H1 (cell line): Measurements from ENCODE around the gene PPP6R1. TPM values are rescaled to one million over a fixed set of nuclear protein-coding genes. Genes with fewer than 3 reads are reported as not detected.

Source experiments
- CTCF ChIA-PET: fragments of 300-600 bp; sonication (Branson Sonifier 250); formaldehyde crosslinking; loops from one replicate; lab custom pipeline; 2021; ENCODE audit not compliant: partially characterized antibody; lab: Charles Lee
- POLR2A ChIA-PET: fragments of 300-600 bp; sonication (Branson Sonifier 250); formaldehyde crosslinking; loops from one replicate; lab custom pipeline; 2021; ENCODE audit warnings: inconsistent platforms; ENCODE audit not compliant: partially characterized antibody; lab: Charles Lee
- DNase-seq, 2 experiments: peaks; one replicate each; pipeline versions ENCODE4 v3.0.0 to v3.0.0-alpha.2; 2010 to 2022; ENCODE audit warnings: low spot score in 2 of 2, low read depth in 1 of 2, mixed read lengths in 1 of 2
- FAIRE-seq: peaks from 2 replicates; lab custom pipeline; 2011; peaks lifted over from hg19 to GRCh38; lab: Jason Lieb, UNC
- H2AFZ ChIP-seq: 2 replicates; pipeline ENCODE4 v1.8.1; 2012; ENCODE audit warnings: low read length, inconsistent platforms
- H2AK5ac ChIP-seq: 2 replicates; pipeline ENCODE4 v1.6.1; 2013; ENCODE audit warnings: low read depth, low read length
- H2BK120ac ChIP-seq: replicated peaks from 2 replicates; pipeline ENCODE3; 2013; ENCODE audit warnings: low read depth, low read length, inconsistent platforms
- H2BK12ac ChIP-seq: 2 replicates; pipeline ENCODE4 v1.6.1; 2013; ENCODE audit warnings: low read depth, low read length
- H2BK15ac ChIP-seq: 2 replicates; pipeline ENCODE4 v1.6.1; 2013; ENCODE audit warnings: low read length
- H2BK20ac ChIP-seq: 2 replicates; pipeline ENCODE4 v1.6.1; 2013; ENCODE audit warnings: low read length
- H2BK5ac ChIP-seq: 2 replicates; pipeline ENCODE4 v1.6.1; 2013; ENCODE audit warnings: low read depth, low read length
- H3K14ac ChIP-seq: 2 replicates; pipeline ENCODE4 v1.6.1; 2013; ENCODE audit warnings: inconsistent platforms; ENCODE audit not compliant: insufficient read length
- H3K18ac ChIP-seq: 2 replicates; pipeline ENCODE4 v1.6.1; 2013; ENCODE audit warnings: low read length; ENCODE audit errors: extremely low read depth
- H3K23ac ChIP-seq: 2 replicates; pipeline ENCODE4 v1.6.1; 2013; ENCODE audit warnings: inconsistent platforms; ENCODE audit not compliant: insufficient read length
- H3K23me2 ChIP-seq: 2 replicates; pipeline ENCODE4 v1.6.1; 2013; ENCODE audit warnings: low read depth, low read length
- H3K27ac ChIP-seq: 2 replicates; pipeline ENCODE4 v1.6.1; 2011; ENCODE audit warnings: low read depth, low read length, inconsistent platforms
- H3K27me3 ChIP-seq, 4 experiments: replicated peaks in 1 of 4; 1 replicate in 1 of 4; 2 replicates in 3 of 4; pipeline versions ENCODE4 v1.6.1 to v1.8.1; 2011 to 2013; ENCODE audit warnings: low read length in 3 of 4, mild to moderate bottlenecking in 3 of 4, inconsistent platforms in 2 of 4, mixed read lengths in 2 of 4, moderate library complexity in 1 of 4; ENCODE audit not compliant: control insufficient read depth in 3 of 4, insufficient read depth in 3 of 4; ENCODE audit errors: extremely low read depth in 1 of 4
- H3K36me3 ChIP-seq, 4 experiments: 2 replicates each; pipeline versions ENCODE4 v1.6.1 to v1.8.1; 2011 to 2013; ENCODE audit warnings: mild to moderate bottlenecking in 4 of 4, low read length in 3 of 4, moderate library complexity in 2 of 4, control low read depth in 1 of 4, inconsistent platforms in 1 of 4; ENCODE audit not compliant: insufficient read depth in 4 of 4, control insufficient read depth in 2 of 4
- H3K4ac ChIP-seq: replicated peaks from 2 replicates; pipeline ENCODE3; 2013; ENCODE audit warnings: low read length, low read depth, mixed read lengths, inconsistent platforms; ENCODE audit not compliant: insufficient read length
- H3K4me1 ChIP-seq, 4 experiments: replicated peaks in 1 of 4; 1 replicate in 1 of 4; 2 replicates in 3 of 4; pipeline versions ENCODE4 v1.6.1 to v1.8.1; 2011 to 2013; ENCODE audit warnings: low read length in 3 of 4, inconsistent platforms in 2 of 4, mixed read lengths in 1 of 4; ENCODE audit not compliant: insufficient read depth in 4 of 4, control insufficient read depth in 3 of 4
- H3K4me2 ChIP-seq, 2 experiments: 2 replicates each; pipeline versions ENCODE4 v1.6.1 to v1.8.1; 2011 to 2013; ENCODE audit warnings: low read depth in 2 of 2, low read length in 2 of 2, control low read depth in 1 of 2, inconsistent platforms in 1 of 2, mild to moderate bottlenecking in 1 of 2; ENCODE audit not compliant: insufficient read depth in 1 of 2
- H3K4me3 ChIP-seq, 4 experiments: fragments of 200-600, 300-600 bp in 1 of 4; sonication (generic), shearing (Covaris generic), sonication (Bioruptor Twin) in 1 of 4; 2 replicates each; pipeline versions ENCODE4 v1.5.1 to v1.8.1; 2011 to 2016; ENCODE audit warnings: low read length in 4 of 4, low read depth in 3 of 4, control low read depth in 2 of 4, inconsistent platforms in 2 of 4, mild to moderate bottlenecking in 2 of 4, mixed read lengths in 1 of 4, moderate library complexity in 1 of 4; ENCODE audit not compliant: insufficient read depth in 2 of 4; ENCODE audit errors: extremely low read depth in 1 of 4
- H3K56ac ChIP-seq: replicated peaks from 2 replicates; pipeline ENCODE3; 2013; ENCODE audit warnings: low read depth, mild to moderate bottlenecking, mixed read lengths, low read length, inconsistent platforms; ENCODE audit not compliant: insufficient read length
- H3K79me1 ChIP-seq: 2 replicates; pipeline ENCODE4 v1.6.1; 2013; ENCODE audit warnings: low read depth, low read length, control low read depth
- H3K79me2 ChIP-seq, 2 experiments: 2 replicates each; pipeline versions ENCODE4 v1.6.1 to v1.8.1; 2012 to 2013; ENCODE audit warnings: low read length in 2 of 2, mild to moderate bottlenecking in 2 of 2, inconsistent platforms in 1 of 2; ENCODE audit not compliant: insufficient read depth in 2 of 2, control insufficient read depth in 1 of 2
- H3K9ac ChIP-seq, 4 experiments: replicated peaks in 1 of 4; 1 replicate in 1 of 4; 2 replicates in 3 of 4; pipeline versions ENCODE4 v1.6.1 to v1.8.1; 2011 to 2013; ENCODE audit warnings: low read depth in 3 of 4, low read length in 3 of 4, control low read depth in 2 of 4, mild to moderate bottlenecking in 2 of 4, moderate library complexity in 2 of 4, inconsistent platforms in 1 of 4; ENCODE audit errors: extremely low read depth in 1 of 4
- H3K9me3 ChIP-seq, 2 experiments: 2 replicates each; pipeline versions ENCODE4 v1.6.1 to v1.8.1; 2012 to 2013; ENCODE audit warnings: mild to moderate bottlenecking in 2 of 2, moderate library complexity in 2 of 2, control low read depth in 1 of 2, inconsistent platforms in 1 of 2, low read depth in 1 of 2, low read length in 1 of 2, mixed read lengths in 1 of 2; ENCODE audit not compliant: insufficient read depth in 2 of 2
- H4K20me1 ChIP-seq, 2 experiments: replicated peaks in 1 of 2; 2 replicates each; pipeline versions ENCODE3 to v1.8.1; 2011 to 2013; ENCODE audit warnings: inconsistent platforms in 2 of 2, low read length in 2 of 2, mild to moderate bottlenecking in 1 of 2; ENCODE audit not compliant: insufficient read depth in 2 of 2, control insufficient read depth in 1 of 2
- H4K5ac ChIP-seq: 2 replicates; pipeline ENCODE4 v1.6.1; 2013; ENCODE audit warnings: low read length, low read depth, mixed read lengths, inconsistent platforms; ENCODE audit not compliant: insufficient read length
- H4K8ac ChIP-seq: 2 replicates; pipeline ENCODE4 v1.8.0; 2013; ENCODE audit warnings: mild to moderate bottlenecking, moderate library complexity, low read length, inconsistent platforms; ENCODE audit not compliant: insufficient read depth; ENCODE audit errors: extremely low read depth
- H4K91ac ChIP-seq: replicated peaks from 2 replicates; pipeline ENCODE3; 2013; ENCODE audit warnings: low read length, mixed read lengths, inconsistent platforms; ENCODE audit not compliant: insufficient read length
- HDAC2 ChIP-seq, 2 experiments: fragments of 300-600 bp in 1 of 2; sonication (generic) in 1 of 2; IDR thresholded peaks; 2 replicates each; pipeline ENCODE4 v1.6.1; 2011 to 2012; ENCODE audit warnings: low read depth in 2 of 2, low read length in 2 of 2, mild to moderate bottlenecking in 2 of 2, moderate library complexity in 2 of 2, borderline replicate concordance in 1 of 2, inconsistent platforms in 1 of 2
- KDM1A ChIP-seq: fragments of 200-600, 300-600 bp; sonication (generic); IDR thresholded peaks from 2 replicates; pipeline ENCODE4 v1.7.1; 2016; ENCODE audit warnings: mild to moderate bottlenecking, low read length, borderline replicate concordance
- RAD21 ChIP-seq, 2 experiments: IDR thresholded peaks in 1 of 2; conservative IDR thresholded peaks in 1 of 2; 2 replicates each; pipeline ENCODE4 v1.6.1; 2011; ENCODE audit warnings: low read depth in 2 of 2, low read length in 2 of 2, improper control_type of control experiment in 1 of 2, inconsistent platforms in 1 of 2, mild to moderate bottlenecking in 1 of 2, moderate library complexity in 1 of 2
- TAF1 ChIP-seq: IDR thresholded peaks from 2 replicates; pipeline ENCODE4 v1.6.1; 2011; ENCODE audit warnings: mild to moderate bottlenecking, low read depth, low read length
- WGBS, 2 experiments: shearing (Covaris generic) in 1 of 2; methylation state at CpG; one replicate each; pipeline versions ENCODE4 v1.1.6 to v1.1.7; 2013 to 2015; ENCODE audit warnings: low lambda C conversion rate in 2 of 2, mixed read lengths in 2 of 2, inconsistent platforms in 1 of 2, low coverage in 1 of 2, missing lambda C conversion rate in 1 of 2; ENCODE audit not compliant: insufficient replicate concordance in 2 of 2, insufficient coverage in 1 of 2, insufficient read length in 1 of 2; ENCODE audit errors: extremely low coverage in 1 of 2, missing lambda C conversion rate in 1 of 2; 5-methylcytosine and 5-hydroxymethylcytosine counted together
- polyA plus RNA-seq, 7 experiments: library from polyadenylated mRNA; depleted of rRNA in 3 of 7; stranded (reverse) in 5 of 7; unstranded in 2 of 7; fragments of >200 nt in 5 of 7; fragments of 200-250 nt in 2 of 7; gene quantifications; 1 replicate in 5 of 7; 2 replicates in 1 of 7; 4 replicates in 1 of 7; pipeline versions ENCODE4 v1.2.1 to v1.2.3, GENCODE V29; 2011 to 2013; ENCODE audit warnings: missing spikeins in 2 of 7, mixed read lengths in 2 of 7
- total RNA-seq: library from RNA; stranded (reverse); fragmentation: NEBNext Ultra II Directional; extraction: Animal tissue kit (Norgen Biotek cat#: 25700); gene quantifications from 2 replicates; pipeline ENCODE4 v1.2.1, GENCODE V29; 2021
- TF ChIP-seq, protein P1 (sequence below), 3 experiments: IDR thresholded peaks; 1 replicate in 2 of 3; 2 replicates in 1 of 3; pipeline versions ENCODE4 v1.5.1 to v1.6.1; 2011; ENCODE audit warnings: low read length in 3 of 3, mild to moderate bottlenecking in 3 of 3, inconsistent platforms in 2 of 3, low read depth in 1 of 3, moderate library complexity in 1 of 3; ENCODE audit not compliant: insufficient read depth in 1 of 3; ENCODE audit errors: control extremely low read depth in 1 of 3

PPP6R1 gene
- total and polyA plus RNA-seq, 2 of the 8 experiments (the other 6 are each of a cell fraction or from before 2014, with no cell fraction given), result 36.4 to 74.4 TPM

DNA sequence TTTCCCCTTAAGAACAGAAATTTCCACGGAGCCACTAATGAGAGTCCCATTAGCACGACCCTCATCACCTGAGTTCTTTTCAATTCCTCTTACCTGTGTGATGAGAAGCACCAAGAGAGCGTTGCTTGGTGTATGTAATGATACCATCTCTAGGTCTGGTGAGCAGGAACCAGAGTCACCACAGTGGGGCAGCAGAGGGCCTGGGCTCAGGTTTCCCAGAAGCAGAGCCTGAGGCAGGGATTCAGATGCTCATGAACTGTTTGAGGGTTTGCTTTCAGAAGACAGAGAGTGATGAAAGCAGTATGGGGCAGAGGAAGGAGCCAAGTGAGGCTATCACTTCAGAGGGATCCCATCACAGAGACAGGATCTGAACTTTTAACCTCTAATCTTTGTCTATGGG is 46.4 kb downstream of the PPP6R1 start:
- no peak for DNase-seq

More for the DNA sequence above, 46.4 kb downstream of the PPP6R1 start:
- Histone ChIP-seq H4K8ac (no peak overlapping the region), H3K56ac (no peak overlapping the region), H2BK5ac (no peak overlapping the region), H2BK12ac (no peak overlapping the region), H2BK15ac (no peak overlapping the region), H3K4me1 (peaks cover 0 to 6% (median 2%) of the 10 kb centered on the region in 4 experiments; a peak in 2 of 7 replicates), H3K79me1 (no peaks in the 10 kb centered on the region), H3K36me3 (no peaks in the 10 kb centered on the region), H3K18ac (no peak overlapping the region), H2BK120ac (no peak overlapping the region), H3K23me2 (peaks cover 5% of the 10 kb centered on the region; the same call in 1 of the 2 replicates), H3K9ac (no peak overlapping the region), H3K4ac (no peak overlapping the region), H3K27me3 (no peaks in the 10 kb centered on the region; a peak in 1 of 7 replicates), H2AFZ (no peak overlapping the region), H3K23ac (no peak overlapping the region), H3K9me3 (peaks cover 15% of the 10 kb centered on the region in 2 experiments; a peak in 3 of 4 replicates), H2AK5ac (no peak overlapping the region), H3K27ac (no peak overlapping the region), H4K5ac (no peak overlapping the region), H4K91ac (no peak overlapping the region), H2BK20ac (no peak overlapping the region), H3K4me2 (no peak overlapping the region), H3K4me3 (no peak overlapping the region), H3K14ac (no peak overlapping the region)
- POLR2A ChIA-PET, result interaction anchor here (1.0 kb wide), 1 partner anchor 195 kb away, joined by 3 read pairs; the partner anchor contains the start of gene UBE2S
- FAIRE-seq, result no peak
- CTCF ChIA-PET, result interaction anchor here (0.7 kb wide), 1 partner anchor 13 kb away, joined by 3 read pairs; no protein-coding TSS in a partner anchor
- 85% methylated on average over 3 of the region's 3 CpGs; no CpG with 5 or more reads in 1 of the 2 experiments for WGBS, 2 experiments
- TF ChIP-seq RAD21 (IDR thresholded peaks at IDR 0.05 in 1 of 2, conservative IDR thresholded peaks at IDR 0.05 in 1 of 2; ENCODE audit: low read depth in 2 of 2, low read length in 2 of 2), result peak; percentile 36 to 45
- no peak for TF ChIP-seq HDAC2 (IDR thresholded peaks at IDR 0.05; ENCODE audit: borderline replicate concordance in 1 of 2, low read depth in 2 of 2, low read length in 2 of 2)
- TF ChIP-seq TAF1, result no peak
- peak; percentile 72; the same call in 1 of the 2 replicates for TF ChIP-seq KDM1A
- TF ChIP-seq, protein P1, sequence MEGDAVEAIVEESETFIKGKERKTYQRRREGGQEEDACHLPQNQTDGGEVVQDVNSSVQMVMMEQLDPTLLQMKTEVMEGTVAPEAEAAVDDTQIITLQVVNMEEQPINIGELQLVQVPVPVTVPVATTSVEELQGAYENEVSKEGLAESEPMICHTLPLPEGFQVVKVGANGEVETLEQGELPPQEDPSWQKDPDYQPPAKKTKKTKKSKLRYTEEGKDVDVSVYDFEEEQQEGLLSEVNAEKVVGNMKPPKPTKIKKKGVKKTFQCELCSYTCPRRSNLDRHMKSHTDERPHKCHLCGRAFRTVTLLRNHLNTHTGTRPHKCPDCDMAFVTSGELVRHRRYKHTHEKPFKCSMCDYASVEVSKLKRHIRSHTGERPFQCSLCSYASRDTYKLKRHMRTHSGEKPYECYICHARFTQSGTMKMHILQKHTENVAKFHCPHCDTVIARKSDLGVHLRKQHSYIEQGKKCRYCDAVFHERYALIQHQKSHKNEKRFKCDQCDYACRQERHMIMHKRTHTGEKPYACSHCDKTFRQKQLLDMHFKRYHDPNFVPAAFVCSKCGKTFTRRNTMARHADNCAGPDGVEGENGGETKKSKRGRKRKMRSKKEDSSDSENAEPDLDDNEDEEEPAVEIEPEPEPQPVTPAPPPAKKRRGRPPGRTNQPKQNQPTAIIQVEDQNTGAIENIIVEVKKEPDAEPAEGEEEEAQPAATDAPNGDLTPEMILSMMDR (IDR thresholded peaks at IDR 0.05; ENCODE audit: control extremely low read depth in 1 of 3, insufficient read depth in 1 of 3, low read depth in 1 of 3, low read length in 3 of 3), result peak; percentile 28 to 57 (median 54)
- TF ChIP-seq, all 59 proteins: peak for 3
- no peaks in the 10 kb centered on the region for H4K20me1 ChIP-seq
- H3K79me2 ChIP-seq, result no peaks in the 10 kb centered on the region
